Immature natural killer cell (primary cell): ENCODE measurements around the gene SOD2. TPM values are rescaled to one million over a fixed set of nuclear protein-coding genes. Genes with fewer than 3 reads are reported as not detected.
"Not testable (repeated sequence)": the region's sequence is repeated elsewhere in the genome, so short reads cannot be mapped to it uniquely, and the experiment has no call there.

ENCODE experiments used
- DNase-seq, 3 donors: peaks; one replicate each; pipeline ENCODE4 v3.0.0; 2022; ENCODE audit warnings: mixed read lengths in 1 of 3
- H3K27ac Mint-ChIP-seq, 6 donors: one replicate each; pipeline ENCODE4 v1.8.0; 2020; ENCODE audit warnings: mixed read lengths in 6 of 6, mild to moderate bottlenecking in 5 of 6, inconsistent platforms in 4 of 6, moderate library complexity in 3 of 6
- H3K27me3 Mint-ChIP-seq, 3 donors: one replicate each; pipeline ENCODE4 v1.8.0; 2020 to 2021; ENCODE audit warnings: low read depth in 3 of 3, mild to moderate bottlenecking in 3 of 3, mixed read lengths in 3 of 3, moderate library complexity in 3 of 3, inconsistent platforms in 1 of 3
- H3K36me3 Mint-ChIP-seq, 3 donors: one replicate each; pipeline ENCODE4 v1.8.0; 2020; ENCODE audit warnings: mixed read lengths in 3 of 3, inconsistent platforms in 2 of 3, mild to moderate bottlenecking in 2 of 3
- H3K4me1 Mint-ChIP-seq, 2 donors: one replicate each; pipeline ENCODE4 v1.8.0; 2020; ENCODE audit warnings: inconsistent platforms in 2 of 2, mild to moderate bottlenecking in 2 of 2, mixed read lengths in 2 of 2, moderate library complexity in 1 of 2
- H3K4me3 Mint-ChIP-seq, 5 donors: one replicate each; pipeline ENCODE4 v1.8.0; 2020; ENCODE audit warnings: mild to moderate bottlenecking in 5 of 5, mixed read lengths in 5 of 5, inconsistent platforms in 3 of 5, moderate library complexity in 3 of 5
- H3K9me3 Mint-ChIP-seq, 6 donors: one replicate each; pipeline ENCODE4 v1.8.0; 2020; ENCODE audit warnings: mild to moderate bottlenecking in 6 of 6, mixed read lengths in 6 of 6, inconsistent platforms in 4 of 6, moderate library complexity in 3 of 6
- polyA plus RNA-seq, 3 donors: library from polyadenylated mRNA; unstranded; fragments of 300-500 nt; fragmentation: Illumina TruSeq; gene quantifications; one replicate each; pipeline ENCODE4 v1.2.3, GENCODE V29; 2021

Gene SOD2
- polyA plus RNA-seq, 3 donors from 2014 or later: 54.5 to 73.0 (median 54.6) TPM

DNA sequence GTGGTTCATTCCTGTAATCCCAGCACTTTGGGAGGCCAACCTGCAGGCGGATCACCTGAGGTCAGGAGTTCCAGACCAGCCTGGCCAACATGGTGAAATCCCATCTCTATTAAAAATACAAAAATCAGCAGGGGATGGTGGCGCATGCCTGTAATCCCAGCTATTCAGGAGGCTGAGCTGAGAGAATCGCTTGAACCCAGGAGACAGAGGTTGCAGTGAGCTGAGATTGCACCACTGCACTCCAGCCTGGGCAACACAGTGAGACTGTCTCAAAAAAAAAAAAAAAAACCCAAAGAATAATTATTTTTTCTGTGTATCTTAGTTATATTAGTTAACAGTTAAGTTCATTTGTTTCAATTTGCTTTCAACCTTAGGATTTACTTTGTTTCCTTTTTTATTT is 32.2 kb upstream of the SOD2 start:
- not testable (repeated sequence) for H3K36me3 Mint-ChIP-seq, H3K9me3 Mint-ChIP-seq, DNase-seq
- Mint-ChIP-seq H3K27me3 (peaks cover 8 to 21% (median 20%) of the 10 kb centered on the region in 3 donors), H3K4me1 (peaks cover 36 to 41% of the 10 kb centered on the region in 2 donors), H3K27ac (peak overlapping the region in 2 of 6 donors; percentile 7 to 42), H3K4me3 (peak overlapping the region in 1 of 5 donors; percentile 9)

DNA sequence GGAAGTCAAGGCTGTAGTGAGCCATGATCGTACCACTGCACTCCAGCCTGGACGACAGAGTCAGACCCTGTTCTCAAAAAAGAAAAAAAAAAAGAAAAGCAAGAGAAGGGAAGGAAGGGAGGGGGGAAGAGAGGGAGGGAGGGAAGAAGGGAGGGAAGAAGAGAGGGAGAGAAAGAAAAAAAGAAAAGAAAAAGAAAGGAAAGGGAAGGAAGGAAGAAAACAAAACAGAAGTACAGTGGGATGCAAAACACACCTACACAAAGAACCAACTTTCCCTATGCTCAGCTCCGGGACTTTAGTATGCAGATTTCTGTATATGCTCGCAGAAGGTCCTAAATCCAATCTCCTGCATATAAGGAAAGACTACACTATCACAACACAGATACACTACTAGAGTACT is 31.7 kb upstream of the SOD2 start:
- no peak overlapping the region for H3K4me3 Mint-ChIP-seq
- no peak for DNase-seq
- peaks cover 32 to 36% of the 10 kb centered on the region in 2 donors for H3K4me1 Mint-ChIP-seq
- H3K36me3 Mint-ChIP-seq: peaks cover 4 to 5% (median 5%) of the 10 kb centered on the region in 3 donors
- H3K9me3 Mint-ChIP-seq: peaks cover 0 to 2% (median 0%) of the 10 kb centered on the region in 6 donors
- H3K27me3 Mint-ChIP-seq: peaks cover 8 to 21% (median 20%) of the 10 kb centered on the region in 3 donors
- peak overlapping the region in 1 of 6 donors; percentile 42 for H3K27ac Mint-ChIP-seq

DNA sequence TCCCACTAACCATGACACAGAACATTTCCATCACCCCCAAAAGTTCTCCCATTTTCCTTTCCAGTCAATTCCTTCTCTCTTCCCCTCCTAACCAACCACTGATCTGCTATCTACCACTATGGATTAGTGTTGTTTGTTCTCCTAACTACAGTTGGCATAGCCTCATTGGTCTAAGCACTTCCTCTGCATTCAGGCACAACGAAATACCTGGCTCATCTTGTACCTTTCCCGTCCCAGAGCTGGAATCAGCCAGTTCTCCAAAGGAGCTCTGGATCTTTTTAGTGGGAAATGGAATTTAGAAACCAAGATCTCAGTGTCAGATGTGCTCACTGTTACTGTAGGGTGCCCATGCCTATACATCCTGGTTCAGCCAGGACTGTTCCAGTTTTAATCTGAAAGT is 30.2 kb upstream of the SOD2 start:
- H3K27me3 Mint-ChIP-seq: peaks cover 8 to 19% (median 18%) of the 10 kb centered on the region in 3 donors
- no peak for DNase-seq
- H3K27ac Mint-ChIP-seq: peak overlapping the region in 1 of 6 donors; percentile 36
- no peak overlapping the region for H3K4me3 Mint-ChIP-seq
- peaks cover 4 to 5% (median 5%) of the 10 kb centered on the region in 3 donors for H3K36me3 Mint-ChIP-seq
- H3K9me3 Mint-ChIP-seq: peaks cover 0 to 2% (median 0%) of the 10 kb centered on the region in 6 donors
- peaks cover 17 to 27% of the 10 kb centered on the region in 2 donors for H3K4me1 Mint-ChIP-seq

DNA sequence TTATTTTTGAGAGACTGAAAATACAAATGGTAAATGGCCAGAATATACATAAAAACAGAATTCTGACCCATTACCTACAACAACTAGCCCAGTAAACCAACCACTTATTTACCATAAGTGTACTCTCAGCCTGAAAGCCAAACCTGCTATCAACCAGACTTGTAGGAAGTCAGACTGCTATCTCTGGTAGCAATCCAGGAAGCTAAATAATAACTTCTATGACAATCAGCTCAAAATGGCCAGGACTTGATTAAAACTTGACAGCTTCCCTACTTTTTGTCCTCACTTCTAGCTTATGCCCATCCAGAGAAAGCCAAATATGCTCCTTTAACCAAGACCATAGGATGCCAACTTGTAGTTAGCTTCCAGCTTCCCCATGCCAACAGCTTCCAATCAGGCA is 29.6 kb upstream of the SOD2 start:
- no peak for DNase-seq
- Mint-ChIP-seq H3K36me3 (peaks cover 4 to 5% (median 5%) of the 10 kb centered on the region in 3 donors), H3K27ac (no peak overlapping the region), H3K4me3 (no peak overlapping the region), H3K4me1 (peaks cover 13 to 22% of the 10 kb centered on the region in 2 donors), H3K9me3 (peaks cover 0 to 2% (median 0%) of the 10 kb centered on the region in 6 donors), H3K27me3 (peaks cover 8 to 14% (median 13%) of the 10 kb centered on the region in 3 donors)

DNA sequence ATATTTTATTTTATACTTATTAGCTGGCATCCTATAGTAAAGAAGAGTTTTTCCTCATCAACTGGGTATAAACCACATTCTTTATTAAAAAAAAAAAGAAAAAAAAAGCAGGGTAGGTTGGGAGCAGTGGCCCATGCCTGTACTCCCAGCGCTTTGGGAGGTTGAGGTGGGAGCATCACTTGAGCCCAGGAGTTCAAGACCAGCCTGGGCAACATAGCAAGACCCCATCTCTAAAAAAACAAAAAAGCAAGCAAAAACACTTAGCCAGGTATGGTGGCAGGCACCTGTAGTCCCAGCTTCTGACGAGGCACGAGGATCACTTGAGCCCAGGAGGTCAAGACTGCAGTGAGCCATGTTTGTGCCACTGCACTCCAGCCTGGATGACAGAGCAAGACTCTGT is 28.9 kb upstream of the SOD2 start:
- H3K27me3 Mint-ChIP-seq: peaks cover 7 to 12% (median 11%) of the 10 kb centered on the region in 3 donors
- H3K4me3 Mint-ChIP-seq, H3K9me3 Mint-ChIP-seq, DNase-seq, H3K36me3 Mint-ChIP-seq, H3K27ac Mint-ChIP-seq: not testable (repeated sequence)
- H3K4me1 Mint-ChIP-seq: peaks cover 13 to 22% of the 10 kb centered on the region in 2 donors

DNA sequence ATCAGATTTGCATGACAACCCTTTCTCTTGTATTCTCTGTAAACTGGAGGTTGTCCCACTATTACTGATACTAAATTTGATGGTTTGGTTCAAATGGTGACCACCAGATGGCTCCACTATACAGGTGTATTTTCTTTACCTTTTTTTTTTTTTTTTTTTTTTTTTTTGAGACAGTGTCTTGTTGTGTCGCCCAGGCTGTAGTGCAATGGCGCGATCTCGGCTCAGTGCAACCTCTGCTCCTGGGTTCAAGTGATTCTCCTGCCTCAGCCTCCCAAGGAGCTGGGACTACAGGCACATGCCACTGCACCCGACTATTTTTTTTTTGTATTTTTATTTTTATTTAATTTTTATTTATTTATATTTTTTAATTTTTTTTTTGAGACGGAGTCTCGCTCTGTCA is 27.7 kb upstream of the SOD2 start:
- no peaks in the 10 kb centered on the region for H3K27me3 Mint-ChIP-seq
- H3K9me3 Mint-ChIP-seq: peaks cover 0 to 2% (median 0%) of the 10 kb centered on the region in 6 donors
- H3K27ac Mint-ChIP-seq: no peak overlapping the region
- H3K4me3 Mint-ChIP-seq: no peak overlapping the region
- DNase-seq: peak; percentile 27 to 32 (median 30)
- H3K4me1 Mint-ChIP-seq: peaks cover 3 to 11% of the 10 kb centered on the region in 2 donors
- peaks cover 4 to 5% (median 5%) of the 10 kb centered on the region in 3 donors for H3K36me3 Mint-ChIP-seq

DNA sequence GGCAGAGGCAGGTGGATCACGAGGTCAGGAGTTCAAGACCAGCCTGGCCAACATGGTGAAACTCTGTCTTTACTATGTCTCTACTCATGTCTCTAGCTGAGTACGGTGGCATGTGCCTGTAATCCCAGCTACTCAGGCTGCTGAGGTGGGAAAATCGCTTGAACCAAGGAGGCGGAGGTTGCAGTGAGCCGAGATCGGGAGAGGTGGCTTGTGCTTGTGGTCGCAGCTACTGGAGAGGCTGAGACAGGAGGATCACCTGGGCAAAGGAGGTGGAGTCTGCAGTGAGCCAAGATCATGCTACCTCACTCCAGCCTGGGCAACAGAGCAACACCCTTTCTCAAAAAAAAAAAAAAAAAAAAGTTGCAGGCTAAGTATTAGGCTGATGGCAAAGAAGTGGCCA is 26.2 kb upstream of the SOD2 start:
- no peaks in the 10 kb centered on the region for H3K27me3 Mint-ChIP-seq
- peaks cover 4 to 5% (median 5%) of the 10 kb centered on the region in 3 donors for H3K36me3 Mint-ChIP-seq
- no peak overlapping the region for H3K4me3 Mint-ChIP-seq
- no peak for DNase-seq
- H3K27ac Mint-ChIP-seq: no peak overlapping the region
- H3K4me1 Mint-ChIP-seq: peaks cover 3 to 6% of the 10 kb centered on the region in 2 donors
- H3K9me3 Mint-ChIP-seq: peaks cover 0 to 2% (median 0%) of the 10 kb centered on the region in 6 donors

DNA sequence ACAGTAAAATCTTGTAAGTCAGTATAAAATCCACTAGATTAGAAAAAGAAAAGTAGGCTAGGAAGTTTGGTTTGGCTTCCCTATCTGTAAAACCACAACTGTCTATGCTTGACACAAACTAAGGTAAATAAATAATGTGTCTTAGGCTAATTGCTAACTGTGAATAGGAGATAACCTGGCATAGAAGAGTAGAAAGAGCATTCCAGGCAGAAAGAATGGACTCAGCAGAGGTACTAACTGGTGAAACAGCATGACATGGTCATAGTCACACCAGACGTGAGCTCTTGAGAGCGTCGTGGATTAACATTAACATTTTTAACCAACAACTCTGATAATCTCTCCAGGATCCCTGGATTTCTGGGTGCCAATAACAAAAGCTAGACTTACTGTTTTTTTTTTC is 25.6 kb upstream of the SOD2 start:
- H3K4me3 Mint-ChIP-seq: no peak overlapping the region
- H3K27ac Mint-ChIP-seq: peak overlapping the region in 1 of 6 donors; percentile 69

DNA sequence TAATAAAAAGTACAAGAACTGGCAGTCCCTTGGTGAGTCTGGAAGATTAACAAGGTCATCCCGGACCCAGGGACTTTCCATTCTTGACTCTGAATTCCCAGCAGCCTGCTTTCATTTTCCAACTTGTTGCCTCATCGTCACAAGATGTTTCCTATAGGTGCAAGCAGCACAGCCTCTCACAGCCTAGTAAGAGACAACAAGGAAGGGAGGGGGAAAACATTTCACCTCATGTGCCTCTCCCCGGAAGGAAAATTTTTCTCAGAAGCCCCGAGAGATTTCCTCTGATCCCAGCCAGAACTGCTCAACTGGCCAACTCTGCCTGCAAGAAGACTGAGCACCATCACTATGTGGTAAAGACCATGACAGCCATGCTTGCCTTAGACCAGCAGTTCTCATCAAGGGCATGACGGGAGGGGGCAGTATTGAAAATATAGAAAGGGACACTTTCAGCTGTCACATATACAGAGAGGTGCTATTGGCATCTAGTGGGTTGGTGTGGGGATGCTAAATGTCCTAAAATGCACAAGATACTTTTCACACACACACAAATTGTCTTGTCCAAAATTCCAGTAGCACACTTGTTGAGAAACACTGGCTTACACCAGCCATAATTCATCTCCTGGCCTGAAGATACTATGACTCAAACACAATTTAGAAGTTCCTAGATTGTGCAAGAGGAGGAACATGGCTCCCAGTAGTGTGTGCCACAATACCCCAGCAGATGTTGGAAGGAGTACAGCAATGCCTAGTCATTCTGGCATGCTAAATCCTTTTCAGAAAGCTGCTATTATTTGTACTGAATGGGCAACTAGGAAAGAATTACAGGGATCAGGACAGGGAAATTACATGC is 23.4 kb upstream of the SOD2 start:
- H3K9me3 Mint-ChIP-seq: no peaks in the 10 kb centered on the region
- no peak overlapping the region for H3K27ac Mint-ChIP-seq
- H3K36me3 Mint-ChIP-seq: no peaks in the 10 kb centered on the region
- DNase-seq: no peak
- peaks cover 0 to 6% of the 10 kb centered on the region in 2 donors for H3K4me1 Mint-ChIP-seq
- no peaks in the 10 kb centered on the region for H3K27me3 Mint-ChIP-seq
- no peak overlapping the region for H3K4me3 Mint-ChIP-seq

More for the DNA sequence above, 25.6 kb upstream of the SOD2 start:
- Mint-ChIP-seq H3K9me3 (peaks cover 0 to 2% (median 0%) of the 10 kb centered on the region in 6 donors), H3K27me3 (no peaks in the 10 kb centered on the region), H3K36me3 (peaks cover 4 to 5% (median 5%) of the 10 kb centered on the region in 3 donors), H3K4me1 (peaks cover 3 to 6% of the 10 kb centered on the region in 2 donors)
- DNase-seq: no peak

DNA sequence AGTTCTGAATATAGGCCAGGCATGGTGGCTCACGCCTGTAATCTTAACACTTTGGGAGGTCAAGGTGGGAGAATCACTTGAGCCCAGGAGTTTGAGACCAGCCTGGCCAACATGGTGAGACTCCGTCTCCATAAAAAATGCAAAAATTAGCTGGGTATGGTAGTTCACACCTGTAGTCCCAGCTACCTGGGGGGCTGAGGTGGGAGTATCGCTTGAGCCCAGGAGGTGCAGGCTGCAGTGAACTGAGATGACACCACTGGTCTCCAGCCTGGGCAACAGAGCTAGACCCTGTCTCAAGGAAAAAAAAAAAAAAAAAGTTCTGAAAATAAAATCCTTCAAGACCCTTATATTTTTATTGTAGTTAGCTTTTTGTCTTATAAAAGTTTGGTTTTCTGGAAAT is 22.6 kb upstream of the SOD2 start:
- peaks cover 0 to 6% of the 10 kb centered on the region in 2 donors for H3K4me1 Mint-ChIP-seq
- DNase-seq: no peak
- no peaks in the 10 kb centered on the region for H3K36me3 Mint-ChIP-seq
- no peak overlapping the region for H3K27ac Mint-ChIP-seq
- no peaks in the 10 kb centered on the region for H3K9me3 Mint-ChIP-seq
- H3K27me3 Mint-ChIP-seq: no peaks in the 10 kb centered on the region
- no peak overlapping the region for H3K4me3 Mint-ChIP-seq

DNA sequence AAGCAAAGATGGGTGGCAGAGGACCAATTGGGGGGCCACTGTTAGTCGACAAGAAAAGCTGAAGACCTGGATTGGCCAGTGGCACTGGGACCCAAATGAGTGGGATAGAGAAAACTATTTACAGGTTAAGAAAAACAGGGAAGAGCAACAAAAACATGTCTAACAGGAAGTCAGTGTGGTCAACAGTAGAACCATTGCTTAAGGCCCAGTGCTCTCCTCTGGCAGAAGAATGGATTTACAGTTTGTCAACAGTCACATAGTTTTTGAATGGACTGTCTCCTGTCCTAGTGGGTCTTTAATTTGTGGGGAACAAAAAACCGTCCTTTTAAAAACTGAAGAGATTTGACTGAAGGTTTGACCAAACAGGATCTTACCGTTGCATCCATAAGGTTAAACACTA is 22.1 kb upstream of the SOD2 start:
- Mint-ChIP-seq H3K27ac (peak overlapping the region in 1 of 6 donors; percentile 67), H3K4me1 (peaks cover 0 to 6% of the 10 kb centered on the region in 2 donors), H3K27me3 (no peaks in the 10 kb centered on the region), H3K36me3 (no peaks in the 10 kb centered on the region), H3K4me3 (no peak overlapping the region), H3K9me3 (no peaks in the 10 kb centered on the region)
- DNase-seq: no peak

DNA sequence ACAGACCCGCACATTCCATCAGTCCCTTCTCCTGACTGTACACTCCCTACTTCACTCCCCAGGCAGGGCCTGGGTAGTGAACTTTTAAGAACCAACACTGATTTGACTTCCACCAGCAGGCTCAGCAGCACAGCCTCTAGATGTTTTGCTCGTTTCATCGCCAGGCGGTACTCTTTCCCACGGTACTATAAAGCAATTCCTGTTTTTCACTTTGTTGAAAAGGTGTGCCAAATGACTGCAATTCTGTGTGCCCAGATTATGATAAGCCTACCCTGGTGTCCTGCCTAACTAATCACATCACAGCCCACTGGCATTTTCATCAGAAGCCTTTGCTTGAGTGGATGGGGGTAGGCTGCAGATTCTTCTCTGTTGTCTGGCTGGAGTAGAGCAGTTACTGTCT is 21.4 kb upstream of the SOD2 start:
- H3K9me3 Mint-ChIP-seq: no peaks in the 10 kb centered on the region
- peaks cover 3 to 11% of the 10 kb centered on the region in 2 donors for H3K4me1 Mint-ChIP-seq
- H3K4me3 Mint-ChIP-seq: no peak overlapping the region
- no peaks in the 10 kb centered on the region for H3K36me3 Mint-ChIP-seq
- H3K27me3 Mint-ChIP-seq: no peaks in the 10 kb centered on the region
- H3K27ac Mint-ChIP-seq: no peak overlapping the region
- no peak for DNase-seq

DNA sequence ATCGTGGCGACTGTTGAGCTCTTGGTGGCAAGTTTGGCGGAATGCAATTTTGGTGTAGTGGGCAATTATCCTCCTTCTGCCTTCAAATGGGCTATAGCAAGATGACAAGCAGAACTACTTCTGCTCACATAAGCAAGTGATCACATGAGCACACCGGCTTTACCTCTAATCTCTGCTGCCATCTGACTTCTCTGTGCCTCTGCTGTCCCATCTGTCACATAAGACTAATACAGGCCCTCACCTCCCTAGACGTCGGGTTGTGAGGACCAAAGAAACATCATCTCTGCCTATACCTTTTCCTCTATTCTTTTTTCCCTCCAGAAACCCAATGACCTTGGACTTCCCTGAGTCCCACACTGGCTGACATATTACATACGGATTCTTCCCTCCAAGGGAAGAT is 20.9 kb upstream of the SOD2 start:
- Mint-ChIP-seq H3K4me3 (no peak overlapping the region), H3K36me3 (no peaks in the 10 kb centered on the region), H3K9me3 (no peaks in the 10 kb centered on the region), H3K27me3 (no peaks in the 10 kb centered on the region), H3K4me1 (peaks cover 3 to 12% of the 10 kb centered on the region in 2 donors), H3K27ac (no peak overlapping the region)
- DNase-seq: no peak

DNA sequence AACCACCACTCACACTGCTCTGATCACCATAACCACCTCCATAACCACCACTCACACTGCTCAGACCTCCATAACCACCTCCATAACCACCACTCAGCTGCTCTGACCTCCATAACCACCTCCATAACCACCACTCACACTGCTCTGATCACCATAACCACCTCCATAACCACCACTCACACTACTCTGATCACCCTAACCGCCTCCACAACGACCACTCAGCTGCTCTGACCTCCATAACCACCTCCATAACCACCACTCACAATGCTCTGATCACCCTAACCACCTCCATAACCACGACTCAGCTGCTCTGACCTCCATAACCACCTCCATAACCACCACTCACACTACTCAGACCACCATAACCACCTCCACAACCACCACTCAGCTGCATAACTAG is 19.3 kb upstream of the SOD2 start:
- not testable (repeated sequence) for H3K4me3 Mint-ChIP-seq, H3K27ac Mint-ChIP-seq, H3K27me3 Mint-ChIP-seq, H3K9me3 Mint-ChIP-seq, H3K4me1 Mint-ChIP-seq, H3K36me3 Mint-ChIP-seq
- DNase-seq: peak in 1 of 3 donors; percentile 12
